ENCODE results near the gene ENTPD2.

DNA sequence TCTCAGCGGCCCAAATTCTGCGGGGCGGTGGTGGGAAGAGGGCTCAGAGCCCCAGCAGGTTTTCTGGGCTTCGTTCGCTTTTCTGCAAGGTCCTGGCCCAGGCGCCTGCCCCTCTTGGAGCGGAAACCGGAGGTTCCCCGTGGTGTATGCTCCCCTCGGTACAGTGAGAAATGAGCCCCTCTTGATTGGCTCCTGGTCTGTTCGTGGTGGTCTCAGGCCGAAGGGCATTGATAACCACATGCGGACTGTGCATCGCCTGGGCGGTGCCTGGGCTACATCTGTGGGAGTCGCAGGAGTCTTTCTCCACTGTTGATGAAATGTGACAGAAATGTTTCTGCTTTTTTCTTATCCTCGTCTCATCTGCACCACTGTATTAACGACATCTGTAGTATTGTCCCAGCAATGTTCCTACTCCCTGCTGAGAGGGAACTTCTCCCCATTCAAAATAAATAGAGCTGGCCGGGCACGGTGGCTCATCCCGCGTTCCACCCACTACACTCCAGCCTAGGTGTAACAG is 33.6 kb upstream of the ENTPD2 start:
- TF ChIP-seq POLR2A (IDR thresholded peaks at IDR 0.05): no peak
- TF ChIP-seq, protein P1, sequence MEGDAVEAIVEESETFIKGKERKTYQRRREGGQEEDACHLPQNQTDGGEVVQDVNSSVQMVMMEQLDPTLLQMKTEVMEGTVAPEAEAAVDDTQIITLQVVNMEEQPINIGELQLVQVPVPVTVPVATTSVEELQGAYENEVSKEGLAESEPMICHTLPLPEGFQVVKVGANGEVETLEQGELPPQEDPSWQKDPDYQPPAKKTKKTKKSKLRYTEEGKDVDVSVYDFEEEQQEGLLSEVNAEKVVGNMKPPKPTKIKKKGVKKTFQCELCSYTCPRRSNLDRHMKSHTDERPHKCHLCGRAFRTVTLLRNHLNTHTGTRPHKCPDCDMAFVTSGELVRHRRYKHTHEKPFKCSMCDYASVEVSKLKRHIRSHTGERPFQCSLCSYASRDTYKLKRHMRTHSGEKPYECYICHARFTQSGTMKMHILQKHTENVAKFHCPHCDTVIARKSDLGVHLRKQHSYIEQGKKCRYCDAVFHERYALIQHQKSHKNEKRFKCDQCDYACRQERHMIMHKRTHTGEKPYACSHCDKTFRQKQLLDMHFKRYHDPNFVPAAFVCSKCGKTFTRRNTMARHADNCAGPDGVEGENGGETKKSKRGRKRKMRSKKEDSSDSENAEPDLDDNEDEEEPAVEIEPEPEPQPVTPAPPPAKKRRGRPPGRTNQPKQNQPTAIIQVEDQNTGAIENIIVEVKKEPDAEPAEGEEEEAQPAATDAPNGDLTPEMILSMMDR (IDR thresholded peaks at IDR 0.05): no peak
